Liver (tissue), 9 donors: ENCODE data around the gene AMMECR1. TPM values are rescaled to one million over a fixed set of nuclear protein-coding genes. Genes with fewer than 3 reads are reported as not detected.

ENCODE experiments used
- DNase-seq: peaks from one replicate; pipeline ENCODE4 v3.0.0-alpha.2; 2017; ENCODE audit warnings: low spot score
- H3K27ac ChIP-seq, 2 donors: one replicate each; pipeline ENCODE4 v1.7.0; 2013; ENCODE audit warnings: inconsistent platforms in 2 of 2, low read length in 2 of 2, control low read depth in 1 of 2, low read depth in 1 of 2, mild to moderate bottlenecking in 1 of 2
- H3K27me3 ChIP-seq, 4 donors: one replicate each; pipeline versions ENCODE4 v1.6.1 to v1.7.0; 2013; ENCODE audit warnings: low read length in 3 of 4, inconsistent platforms in 1 of 4, mild to moderate bottlenecking in 1 of 4, moderate library complexity in 1 of 4; ENCODE audit not compliant: control insufficient read depth in 4 of 4, insufficient read depth in 4 of 4
- H3K36me3 ChIP-seq, 4 donors: one replicate each; pipeline versions ENCODE4 v1.6.1 to v1.7.0; 2013; ENCODE audit warnings: low read length in 3 of 4, mild to moderate bottlenecking in 3 of 4, low read depth in 1 of 4, moderate library complexity in 1 of 4; ENCODE audit not compliant: control insufficient read depth in 4 of 4, insufficient read depth in 3 of 4
- H3K4me1 ChIP-seq, 4 donors: one replicate each; pipeline versions ENCODE4 v1.6.1 to v1.7.0; 2013; ENCODE audit warnings: low read length in 3 of 4, mild to moderate bottlenecking in 3 of 4, moderate library complexity in 1 of 4; ENCODE audit not compliant: control insufficient read depth in 4 of 4, insufficient read depth in 4 of 4
- H3K4me3 ChIP-seq, 3 donors: one replicate each; pipeline versions ENCODE4 v1.6.1 to v1.7.0; 2013; ENCODE audit warnings: low read length in 3 of 3, control low read depth in 1 of 3, low read depth in 1 of 3, mild to moderate bottlenecking in 1 of 3
- H3K9ac ChIP-seq, 2 donors: one replicate each; pipeline ENCODE4 v1.7.0; 2013; ENCODE audit warnings: low read length in 2 of 2, mild to moderate bottlenecking in 2 of 2, moderate library complexity in 2 of 2, control low read depth in 1 of 2, low read depth in 1 of 2
- H3K9me3 ChIP-seq, 4 donors: one replicate each; pipeline versions ENCODE4 v1.6.1 to v1.7.0; 2013; ENCODE audit warnings: low read length in 3 of 4; ENCODE audit not compliant: control insufficient read depth in 4 of 4
- CTCF ChIP-seq: fragments of 150-350 bp; IDR thresholded peaks from 2 replicates; pipeline ENCODE4 v1.5.1; 2017; ENCODE audit warnings: improper control_type of control experiment, low read depth, low read length; ENCODE audit not compliant: missing input control
- FOXA1 ChIP-seq: IDR thresholded peaks from 2 replicates; pipeline ENCODE4 v1.6.1; 2016; ENCODE audit warnings: antibody characterized with exemption
- FOXA2 ChIP-seq: IDR thresholded peaks from 2 replicates; pipeline ENCODE4 v1.6.1; 2016; ENCODE audit warnings: antibody characterized with exemption
- GABPA ChIP-seq, 2 donors: IDR thresholded peaks in 1 of 2; conservative IDR thresholded peaks in 1 of 2; 2 replicates each; pipeline ENCODE4 v1.6.1; 2016; ENCODE audit warnings: antibody characterized with exemption in 2 of 2, mild to moderate bottlenecking in 1 of 2, moderate library complexity in 1 of 2
- HNF4A ChIP-seq, 2 donors: conservative IDR thresholded peaks; 2 replicates each; pipeline ENCODE4 v1.6.1; 2016; ENCODE audit warnings: antibody characterized with exemption in 2 of 2, mild to moderate bottlenecking in 2 of 2
- HNF4G ChIP-seq: IDR thresholded peaks from 2 replicates; pipeline ENCODE4 v1.6.1; 2016; ENCODE audit warnings: antibody characterized with exemption
- JUND ChIP-seq, 2 donors: IDR thresholded peaks; 2 replicates each; pipeline ENCODE4 v1.6.1; 2016; ENCODE audit warnings: antibody characterized with exemption in 2 of 2
- NR2F2 ChIP-seq: IDR thresholded peaks from 2 replicates; pipeline ENCODE4 v1.6.1; 2016; ENCODE audit warnings: antibody characterized with exemption
- RAD21 ChIP-seq, 2 donors: IDR thresholded peaks; 2 replicates each; pipeline ENCODE4 v1.6.1; 2016; ENCODE audit warnings: antibody characterized with exemption in 2 of 2, mild to moderate bottlenecking in 2 of 2
- RXRA ChIP-seq, 2 donors: IDR thresholded peaks; 2 replicates each; pipeline ENCODE4 v1.6.1; 2017 to 2018; ENCODE audit warnings: antibody characterized with exemption in 2 of 2, mild to moderate bottlenecking in 1 of 2
- SP1 ChIP-seq: IDR thresholded peaks from 2 replicates; pipeline ENCODE4 v1.6.1; 2018; ENCODE audit warnings: antibody characterized with exemption, mild to moderate bottlenecking
- TAF1 ChIP-seq: conservative IDR thresholded peaks from 2 replicates; pipeline ENCODE4 v1.6.1; 2016; ENCODE audit warnings: antibody characterized with exemption, mild to moderate bottlenecking
- YY1 ChIP-seq: IDR thresholded peaks from 2 replicates; pipeline ENCODE4 v1.6.1; 2016; ENCODE audit warnings: antibody characterized with exemption, mild to moderate bottlenecking
- whole genome bisulfite sequencing: extraction: QIAGEN DNeasy Blood & Tissue Kit; methylation state at CpG from one replicate; pipeline ENCODE4 v1.1.7; 2013; 5-methylcytosine and 5-hydroxymethylcytosine counted together
- polyA plus RNA-seq, 2 donors: library from polyadenylated mRNA; stranded (reverse) in 1 of 2; unstranded in 1 of 2; fragments of 200-250 nt in 1 of 2; fragments of >200 nt in 1 of 2; fragmentation: Nextera tagmentation in 1 of 2; extraction: Ambion mirVana in 1 of 2; gene quantifications; one replicate each; pipeline versions ENCODE4 v1.2.1 to v1.2.3, GENCODE V29; 2013 to 2015
- total RNA-seq, 2 donors: library from RNA; depleted of rRNA; stranded (reverse); fragments of >200 nt; gene quantifications; one replicate each; pipeline ENCODE4 v1.2.3, GENCODE V29; 2014
- TF ChIP-seq, protein P1 (sequence below): IDR thresholded peaks from 2 replicates; pipeline ENCODE4 v1.6.1; 2016; ENCODE audit warnings: antibody characterized with exemption, mild to moderate bottlenecking
- TF ChIP-seq, protein P2 (sequence below): IDR thresholded peaks from 2 replicates; pipeline ENCODE4 v1.6.1; 2016; ENCODE audit warnings: antibody characterized with exemption
- donor health status: healthy.
- donor health status: healthy.
- donor health status: healthy.
- donor health status: healthy.
- donor health status: healthy.

The AMMECR1 gene
- total and polyA plus RNA-seq, 4 donors, result 1.7 to 30.9 (median 3.6) TPM

GRCh38 chrX:110321081-110321480 is 3.2 kb upstream of the AMMECR1 start (continued):
- TF ChIP-seq, protein P1, sequence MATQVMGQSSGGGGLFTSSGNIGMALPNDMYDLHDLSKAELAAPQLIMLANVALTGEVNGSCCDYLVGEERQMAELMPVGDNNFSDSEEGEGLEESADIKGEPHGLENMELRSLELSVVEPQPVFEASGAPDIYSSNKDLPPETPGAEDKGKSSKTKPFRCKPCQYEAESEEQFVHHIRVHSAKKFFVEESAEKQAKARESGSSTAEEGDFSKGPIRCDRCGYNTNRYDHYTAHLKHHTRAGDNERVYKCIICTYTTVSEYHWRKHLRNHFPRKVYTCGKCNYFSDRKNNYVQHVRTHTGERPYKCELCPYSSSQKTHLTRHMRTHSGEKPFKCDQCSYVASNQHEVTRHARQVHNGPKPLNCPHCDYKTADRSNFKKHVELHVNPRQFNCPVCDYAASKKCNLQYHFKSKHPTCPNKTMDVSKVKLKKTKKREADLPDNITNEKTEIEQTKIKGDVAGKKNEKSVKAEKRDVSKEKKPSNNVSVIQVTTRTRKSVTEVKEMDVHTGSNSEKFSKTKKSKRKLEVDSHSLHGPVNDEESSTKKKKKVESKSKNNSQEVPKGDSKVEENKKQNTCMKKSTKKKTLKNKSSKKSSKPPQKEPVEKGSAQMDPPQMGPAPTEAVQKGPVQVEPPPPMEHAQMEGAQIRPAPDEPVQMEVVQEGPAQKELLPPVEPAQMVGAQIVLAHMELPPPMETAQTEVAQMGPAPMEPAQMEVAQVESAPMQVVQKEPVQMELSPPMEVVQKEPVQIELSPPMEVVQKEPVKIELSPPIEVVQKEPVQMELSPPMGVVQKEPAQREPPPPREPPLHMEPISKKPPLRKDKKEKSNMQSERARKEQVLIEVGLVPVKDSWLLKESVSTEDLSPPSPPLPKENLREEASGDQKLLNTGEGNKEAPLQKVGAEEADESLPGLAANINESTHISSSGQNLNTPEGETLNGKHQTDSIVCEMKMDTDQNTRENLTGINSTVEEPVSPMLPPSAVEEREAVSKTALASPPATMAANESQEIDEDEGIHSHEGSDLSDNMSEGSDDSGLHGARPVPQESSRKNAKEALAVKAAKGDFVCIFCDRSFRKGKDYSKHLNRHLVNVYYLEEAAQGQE, result no peak
- no peak for TF ChIP-seq TAF1

GRCh38 chrX:110320381-110320987 is 2.6 kb upstream of the AMMECR1 start:
- peaks cover 0 to 2% (median 0%) of the 10 kb centered on the region in 4 donors for H3K27me3 ChIP-seq
- no peak for DNase-seq
- TF ChIP-seq RAD21 (IDR thresholded peaks at IDR 0.05) (no peak), YY1 (no peak), FOXA2 (no peak), CTCF (no peak), HNF4A (conservative IDR thresholded peaks at IDR 0.05) (no peak), NR2F2 (no peak), FOXA1 (no peak), SP1 (no peak), HNF4G (no peak), JUND (IDR thresholded peaks at IDR 0.05) (no peak), RXRA (IDR thresholded peaks at IDR 0.05) (no peak), GABPA (IDR thresholded peaks at IDR 0.05 in 1 of 2, conservative IDR thresholded peaks at IDR 0.05 in 1 of 2) (no peak), TAF1 (no peak)
- TF ChIP-seq, protein P2, sequence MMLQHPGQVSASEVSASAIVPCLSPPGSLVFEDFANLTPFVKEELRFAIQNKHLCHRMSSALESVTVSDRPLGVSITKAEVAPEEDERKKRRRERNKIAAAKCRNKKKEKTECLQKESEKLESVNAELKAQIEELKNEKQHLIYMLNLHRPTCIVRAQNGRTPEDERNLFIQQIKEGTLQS, result no peak
- TF ChIP-seq, protein P1, result no peak

More at GRCh38 chrX:110320381-110320987, 2.6 kb upstream of the AMMECR1 start:
- H3K36me3 ChIP-seq, result no peaks in the 10 kb centered on the region
- no peak overlapping the region for H3K9ac ChIP-seq
- WGBS, result 78% methylated on average over 3 of the region's 3 CpGs
- H3K9me3 ChIP-seq, result no peaks in the 10 kb centered on the region
- peaks cover 0 to 3% (median 1%) of the 10 kb centered on the region in 4 donors for H3K4me1 ChIP-seq
- H3K4me3 ChIP-seq, result no peak overlapping the region
- no peak overlapping the region for H3K27ac ChIP-seq
